Panc1 (cell line): ENCODE measurements around the gene TMCO6.

ENCODE experiments used
- CTCF ChIP-seq: fragments of 450-650 bp; IDR thresholded peaks from 2 replicates; pipeline ENCODE4 v1.5.1; 2017; ENCODE audit warnings: mild to moderate bottlenecking
- POLR2AphosphoS5 ChIP-seq: IDR thresholded peaks from 2 replicates; pipeline ENCODE4 v1.6.1; 2012; ENCODE audit warnings: mild to moderate bottlenecking, low read depth, low read length, moderate library complexity
- REST ChIP-seq, 2 experiments: IDR thresholded peaks; 2 replicates each; pipeline ENCODE4 v1.6.1; 2011 to 2012; ENCODE audit warnings: low read depth in 2 of 2, control low read depth in 1 of 2, low read length in 1 of 2, mild to moderate bottlenecking in 1 of 2, moderate library complexity in 1 of 2; ENCODE audit not compliant: insufficient read depth in 1 of 2
- TCF7L2 ChIP-seq: IDR thresholded peaks from 2 replicates; pipeline ENCODE4 v1.6.1; 2011; ENCODE audit warnings: mild to moderate bottlenecking, low read depth, low read length, inconsistent platforms

- TF ChIP-seq POLR2AphosphoS5 (no peak), CTCF (no peak), REST (IDR thresholded peaks at IDR 0.05; ENCODE audit: insufficient read depth in 1 of 2, low read depth in 2 of 2, low read length in 1 of 2) (no peak), TCF7L2 (no peak)
These were observed 35.5 kb upstream of the TMCO6 start for GRCh38 chr5:140603734-140604133.
